ENCODE data around the gene RAI1.

Gene RAI1

GRCh38 chr17:17732444-17732843, 51.2 kb downstream of the RAI1 start:
- H3K36me3 ChIP-seq (ENCODE audit: control insufficient read depth in 2 of 2, insufficient read depth in 2 of 2, low read length in 2 of 2), result no peaks in the 10 kb centered on the region
- H3K4me3 ChIP-seq (ENCODE audit: low read length in 2 of 2), result no peak overlapping the region
- H3K9me3 ChIP-seq (ENCODE audit: control insufficient read depth in 2 of 2, low read length in 2 of 2), result no peaks in the 10 kb centered on the region
- no peaks in the 10 kb centered on the region for H3K27me3 ChIP-seq (ENCODE audit: control insufficient read depth in 2 of 2, insufficient read depth in 2 of 2, low read length in 2 of 2)
- no peak overlapping the region for H3K27ac ChIP-seq (ENCODE audit: low read depth in 2 of 2, low read length in 2 of 2)
- peaks cover 3 to 8% of the 10 kb centered on the region in 2 donors for H3K4me1 ChIP-seq (ENCODE audit: control insufficient read depth in 2 of 2, insufficient read depth in 2 of 2, low read length in 2 of 2)
- no peak overlapping the region for H3K9ac ChIP-seq (ENCODE audit: low read depth in 1 of 2, low read length in 2 of 2)

DNA sequence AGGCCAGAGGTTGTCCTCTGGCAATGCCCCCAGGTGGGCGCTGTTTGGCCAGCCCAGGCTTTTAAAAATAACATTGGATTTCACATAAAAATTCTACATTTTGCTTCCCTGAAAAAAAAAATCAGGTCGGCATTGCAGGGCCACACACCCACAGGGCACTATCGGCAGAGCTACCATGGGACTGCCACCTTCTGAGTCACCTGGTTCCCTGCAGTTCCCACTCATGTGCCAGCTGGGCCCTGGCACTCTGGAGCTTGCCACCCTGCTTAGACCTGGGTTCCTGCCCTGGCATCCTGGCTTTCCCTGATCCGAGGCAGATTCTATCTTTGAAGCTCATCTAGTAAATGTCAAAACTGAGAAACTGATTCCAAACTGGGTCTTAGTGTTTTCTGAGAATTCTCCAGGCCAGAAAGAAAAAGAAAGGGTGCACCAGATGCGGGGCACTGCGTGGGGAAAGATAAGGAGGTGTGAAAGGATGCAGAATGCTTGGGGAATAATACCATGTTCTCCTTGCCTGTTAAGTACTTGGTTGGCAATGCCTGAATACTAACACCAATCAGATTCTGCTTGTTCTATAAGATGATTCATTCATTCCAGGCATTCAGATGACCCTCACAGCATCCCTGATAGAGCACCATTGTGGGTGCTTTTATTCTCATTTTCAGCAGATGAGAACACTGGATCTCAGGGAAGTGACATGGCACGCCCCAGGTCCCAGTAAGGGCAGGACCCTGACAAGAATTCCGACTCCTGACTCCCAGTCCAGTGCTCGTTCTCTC, 51.8 kb downstream of the RAI1 start:
- Histone ChIP-seq H3K4me3 (ENCODE audit: low read length in 2 of 2) (no peak overlapping the region), H3K36me3 (ENCODE audit: control insufficient read depth in 2 of 2, insufficient read depth in 2 of 2, low read length in 2 of 2) (no peaks in the 10 kb centered on the region), H3K9me3 (ENCODE audit: control insufficient read depth in 2 of 2, low read length in 2 of 2) (no peaks in the 10 kb centered on the region), H3K27ac (ENCODE audit: low read depth in 2 of 2, low read length in 2 of 2) (no peak overlapping the region), H3K27me3 (ENCODE audit: control insufficient read depth in 2 of 2, insufficient read depth in 2 of 2, low read length in 2 of 2) (no peaks in the 10 kb centered on the region), H3K4me1 (ENCODE audit: control insufficient read depth in 2 of 2, insufficient read depth in 2 of 2, low read length in 2 of 2) (peaks cover 9 to 14% of the 10 kb centered on the region in 2 donors), H3K9ac (ENCODE audit: low read depth in 1 of 2, low read length in 2 of 2) (no peak overlapping the region)

GRCh38 chr17:17736205-17737183, 55.2 kb downstream of the RAI1 start:
- Histone ChIP-seq H3K27me3 (ENCODE audit: control insufficient read depth in 2 of 2, insufficient read depth in 2 of 2, low read length in 2 of 2) (no peaks in the 10 kb centered on the region), H3K27ac (ENCODE audit: low read depth in 2 of 2, low read length in 2 of 2) (no peak overlapping the region), H3K36me3 (ENCODE audit: control insufficient read depth in 2 of 2, insufficient read depth in 2 of 2, low read length in 2 of 2) (no peaks in the 10 kb centered on the region), H3K9me3 (ENCODE audit: control insufficient read depth in 2 of 2, low read length in 2 of 2) (no peaks in the 10 kb centered on the region), H3K4me1 (ENCODE audit: control insufficient read depth in 2 of 2, insufficient read depth in 2 of 2, low read length in 2 of 2) (peaks cover 28 to 29% of the 10 kb centered on the region in 2 donors), H3K9ac (ENCODE audit: low read depth in 1 of 2, low read length in 2 of 2) (no peak overlapping the region), H3K4me3 (ENCODE audit: low read length in 2 of 2) (no peak overlapping the region)

DNA sequence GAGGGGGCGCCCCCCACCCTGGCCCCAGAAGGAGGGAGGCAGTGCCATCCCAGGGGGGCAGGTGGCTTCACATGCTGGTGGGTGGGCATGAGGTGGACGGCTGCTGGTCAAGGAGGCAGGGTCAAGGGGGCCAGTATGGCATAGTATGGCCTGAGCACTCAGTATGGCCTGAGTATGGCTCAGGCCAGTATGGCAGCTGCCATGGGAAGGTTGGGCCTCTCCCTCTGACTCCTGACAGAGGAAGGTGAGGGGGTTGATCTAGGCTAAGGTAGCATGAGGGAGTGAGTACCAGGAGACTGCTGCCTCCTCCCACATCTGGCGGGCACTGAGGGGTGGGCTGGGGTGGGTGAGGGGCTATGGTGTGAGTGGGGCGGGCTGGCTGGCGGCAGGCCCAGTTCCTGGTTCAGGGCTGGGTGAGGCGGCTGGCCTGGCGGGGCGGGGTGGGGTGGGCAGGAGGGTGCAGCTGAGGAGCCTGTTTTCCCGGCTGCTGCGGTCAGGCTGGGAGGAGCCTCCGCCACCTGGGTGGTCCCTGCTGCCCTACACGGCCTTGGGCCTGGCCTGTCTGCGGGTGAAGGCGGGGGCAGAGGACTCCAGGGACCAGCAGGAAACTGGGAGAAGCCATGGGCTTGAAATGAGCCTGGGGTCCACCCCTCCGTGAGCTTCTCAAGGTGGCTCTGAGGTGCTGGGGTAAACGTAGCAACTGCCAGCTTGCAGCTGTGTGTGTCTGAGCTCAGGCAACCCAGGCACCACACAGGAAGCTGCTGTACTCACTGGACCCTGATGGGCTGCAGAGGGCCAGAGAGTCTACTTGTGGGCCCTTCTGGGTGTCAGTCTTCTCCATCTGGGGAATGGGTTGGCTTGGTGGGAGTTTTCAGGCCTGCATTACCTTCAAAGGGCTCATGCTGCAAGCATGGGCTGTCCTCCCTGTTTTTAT, 57.0 kb downstream of the RAI1 start:
- Histone ChIP-seq H3K27me3 (ENCODE audit: control insufficient read depth in 2 of 2, insufficient read depth in 2 of 2, low read length in 2 of 2) (no peaks in the 10 kb centered on the region), H3K9ac (ENCODE audit: low read depth in 1 of 2, low read length in 2 of 2) (peak overlapping the region; percentile 41 to 65), H3K36me3 (ENCODE audit: control insufficient read depth in 2 of 2, insufficient read depth in 2 of 2, low read length in 2 of 2) (no peaks in the 10 kb centered on the region), H3K27ac (ENCODE audit: low read depth in 2 of 2, low read length in 2 of 2) (peak overlapping the region; percentile 84 to 89), H3K4me3 (ENCODE audit: low read length in 2 of 2) (peak overlapping the region; percentile 17 to 50), H3K9me3 (ENCODE audit: control insufficient read depth in 2 of 2, low read length in 2 of 2) (no peaks in the 10 kb centered on the region), H3K4me1 (ENCODE audit: control insufficient read depth in 2 of 2, insufficient read depth in 2 of 2, low read length in 2 of 2) (peaks cover 29 to 32% of the 10 kb centered on the region in 2 donors)

- Histone ChIP-seq H3K4me1 (ENCODE audit: control insufficient read depth in 2 of 2, insufficient read depth in 2 of 2, low read length in 2 of 2) (peaks cover 29 to 32% of the 10 kb centered on the region in 2 donors), H3K27ac (ENCODE audit: low read depth in 2 of 2, low read length in 2 of 2) (peak overlapping the region; percentile 84 to 89), H3K9me3 (ENCODE audit: control insufficient read depth in 2 of 2, low read length in 2 of 2) (no peaks in the 10 kb centered on the region), H3K27me3 (ENCODE audit: control insufficient read depth in 2 of 2, insufficient read depth in 2 of 2, low read length in 2 of 2) (no peaks in the 10 kb centered on the region), H3K36me3 (ENCODE audit: control insufficient read depth in 2 of 2, insufficient read depth in 2 of 2, low read length in 2 of 2) (no peaks in the 10 kb centered on the region), H3K9ac (ENCODE audit: low read depth in 1 of 2, low read length in 2 of 2) (peak overlapping the region; percentile 41 to 65), H3K4me3 (ENCODE audit: low read length in 2 of 2) (no peak overlapping the region)
Observed at GRCh38 chr17:17738901-17739300, 57.6 kb downstream of the RAI1 start.

- peak overlapping the region in 1 of 2 donors; percentile 30 for H3K4me3 ChIP-seq (ENCODE audit: low read length in 2 of 2)
- peaks cover 29 to 32% of the 10 kb centered on the region in 2 donors for H3K4me1 ChIP-seq (ENCODE audit: control insufficient read depth in 2 of 2, insufficient read depth in 2 of 2, low read length in 2 of 2)
- no peaks in the 10 kb centered on the region for H3K36me3 ChIP-seq (ENCODE audit: control insufficient read depth in 2 of 2, insufficient read depth in 2 of 2, low read length in 2 of 2)
- no peaks in the 10 kb centered on the region for H3K27me3 ChIP-seq (ENCODE audit: control insufficient read depth in 2 of 2, insufficient read depth in 2 of 2, low read length in 2 of 2)
- H3K9ac ChIP-seq (ENCODE audit: low read depth in 1 of 2, low read length in 2 of 2), result peak overlapping the region in 1 of 2 donors; percentile 55
- no peaks in the 10 kb centered on the region for H3K9me3 ChIP-seq (ENCODE audit: control insufficient read depth in 2 of 2, low read length in 2 of 2)
- peak overlapping the region; percentile 84 to 89 for H3K27ac ChIP-seq (ENCODE audit: low read depth in 2 of 2, low read length in 2 of 2)
Observed at GRCh38 chr17:17739388-17740066, 58.3 kb downstream of the RAI1 start.

GRCh38 chr17:17740615-17741348, 59.5 kb downstream of the RAI1 start:
- H3K9me3 ChIP-seq (ENCODE audit: control insufficient read depth in 2 of 2, low read length in 2 of 2), result no peaks in the 10 kb centered on the region
- peaks cover 29 to 32% of the 10 kb centered on the region in 2 donors for H3K4me1 ChIP-seq (ENCODE audit: control insufficient read depth in 2 of 2, insufficient read depth in 2 of 2, low read length in 2 of 2)
- no peaks in the 10 kb centered on the region for H3K36me3 ChIP-seq (ENCODE audit: control insufficient read depth in 2 of 2, insufficient read depth in 2 of 2, low read length in 2 of 2)
- no peak overlapping the region for H3K9ac ChIP-seq (ENCODE audit: low read depth in 1 of 2, low read length in 2 of 2)
- H3K4me3 ChIP-seq (ENCODE audit: low read length in 2 of 2), result no peak overlapping the region
- H3K27ac ChIP-seq (ENCODE audit: low read depth in 2 of 2, low read length in 2 of 2), result peak overlapping the region in 1 of 2 donors; percentile 43
- H3K27me3 ChIP-seq (ENCODE audit: control insufficient read depth in 2 of 2, insufficient read depth in 2 of 2, low read length in 2 of 2), result no peaks in the 10 kb centered on the region

- peak overlapping the region in 1 of 2 donors; percentile 3 for H3K9ac ChIP-seq (ENCODE audit: low read depth in 1 of 2, low read length in 2 of 2)
- no peaks in the 10 kb centered on the region for H3K9me3 ChIP-seq (ENCODE audit: control insufficient read depth in 2 of 2, low read length in 2 of 2)
- no peaks in the 10 kb centered on the region for H3K27me3 ChIP-seq (ENCODE audit: control insufficient read depth in 2 of 2, insufficient read depth in 2 of 2, low read length in 2 of 2)
- H3K4me3 ChIP-seq (ENCODE audit: low read length in 2 of 2), result no peak overlapping the region
- H3K36me3 ChIP-seq (ENCODE audit: control insufficient read depth in 2 of 2, insufficient read depth in 2 of 2, low read length in 2 of 2), result no peaks in the 10 kb centered on the region
- H3K27ac ChIP-seq (ENCODE audit: low read depth in 2 of 2, low read length in 2 of 2), result peak overlapping the region in 1 of 2 donors; percentile 43
- H3K4me1 ChIP-seq (ENCODE audit: control insufficient read depth in 2 of 2, insufficient read depth in 2 of 2, low read length in 2 of 2), result peaks cover 29 to 32% of the 10 kb centered on the region in 2 donors
Observed at GRCh38 chr17:17741349-17742023, 60.2 kb downstream of the RAI1 start.
